AG09309 (cell line): ENCODE measurements around the gene NEURL2.

Experiments used
- DNase-seq: peaks from one replicate; pipeline ENCODE4 v3.0.0-alpha.2; 2010; ENCODE audit warnings: low read depth
- H3K4me3 ChIP-seq: 2 replicates; pipeline ENCODE4 v1.5.1; 2011; ENCODE audit warnings: mild to moderate bottlenecking, low read depth, low read length, moderate library complexity; ENCODE audit not compliant: control insufficient read depth
- CTCF ChIP-seq: IDR thresholded peaks from 2 replicates; pipeline ENCODE4 v1.5.1; 2011; ENCODE audit warnings: mild to moderate bottlenecking, low read depth, low read length, inconsistent platforms; ENCODE audit not compliant: insufficient read depth, control insufficient read depth; ENCODE audit errors: missing control alignments

NEURL2 gene

GRCh38 chr20:45898285-45898684 is 7.3 kb upstream of the NEURL2 start:
- no peak for TF ChIP-seq CTCF
- DNase-seq: no peak
- H3K4me3 ChIP-seq: no peak overlapping the region

DNA sequence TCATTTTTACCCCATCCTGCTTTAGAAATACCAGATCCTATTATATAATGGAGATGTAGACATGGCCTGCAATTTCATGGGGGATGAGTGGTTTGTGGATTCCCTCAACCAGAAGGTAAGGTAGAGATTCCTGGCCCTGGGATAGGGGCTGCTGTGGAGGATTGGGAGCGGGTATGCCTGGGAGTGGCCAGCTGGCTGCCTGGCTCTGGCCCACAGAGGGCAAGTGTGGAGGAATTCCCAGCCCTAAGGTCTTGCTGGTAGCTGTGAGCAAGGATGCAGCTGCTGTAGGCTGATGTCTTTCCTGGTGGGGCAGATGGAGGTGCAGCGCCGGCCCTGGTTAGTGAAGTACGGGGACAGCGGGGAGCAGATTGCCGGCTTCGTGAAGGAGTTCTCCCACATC is 6.7 kb upstream of the NEURL2 start:
- TF ChIP-seq CTCF: no peak
- no peak overlapping the region for H3K4me3 ChIP-seq
- DNase-seq: no peak

DNA sequence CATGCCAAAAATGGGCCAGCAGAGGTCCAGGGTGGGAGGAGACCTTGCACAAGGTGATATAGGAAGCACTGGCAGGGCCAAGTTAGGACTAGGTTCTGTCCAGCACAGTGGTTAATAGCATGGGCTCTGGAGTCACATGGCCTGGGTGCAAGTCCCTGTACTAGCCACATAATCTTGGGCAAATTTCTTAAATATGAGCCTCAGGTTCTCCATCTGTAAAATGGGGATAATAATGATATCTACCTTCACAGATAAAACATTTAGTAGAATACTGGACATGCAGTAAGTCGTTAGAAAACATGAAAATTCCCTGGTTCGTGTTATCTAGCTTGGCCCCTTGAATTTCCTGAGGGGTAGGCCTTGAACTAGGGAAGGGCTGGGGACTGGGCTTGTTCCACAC is 6.3 kb upstream of the NEURL2 start:
- no peak for DNase-seq
- no peak overlapping the region for H3K4me3 ChIP-seq
- TF ChIP-seq CTCF: no peak

- H3K4me3 ChIP-seq: no peak overlapping the region
- no peak for DNase-seq
- TF ChIP-seq CTCF: no peak
Observed at GRCh38 chr20:45896641-45897161, 5.7 kb upstream of the NEURL2 start.

DNA sequence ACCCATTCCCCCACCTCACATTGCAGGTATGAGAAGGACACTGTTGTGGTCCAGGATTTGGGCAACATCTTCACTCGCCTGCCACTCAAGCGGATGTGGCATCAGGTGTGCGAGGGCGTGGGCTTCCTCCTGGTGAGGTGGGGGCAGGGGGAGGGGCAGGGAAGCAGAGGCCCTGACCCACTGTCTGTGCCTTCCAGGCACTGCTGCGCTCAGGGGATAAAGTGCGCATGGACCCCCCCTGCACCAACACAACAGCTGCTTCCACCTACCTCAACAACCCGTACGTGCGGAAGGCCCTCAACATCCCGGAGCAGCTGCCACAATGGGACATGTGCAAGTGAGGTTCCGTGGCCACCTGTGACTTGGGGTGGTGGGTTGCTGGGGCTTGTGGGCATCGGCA is 3.8 kb upstream of the NEURL2 start:
- TF ChIP-seq CTCF: no peak
- DNase-seq: no peak
- no peak overlapping the region for H3K4me3 ChIP-seq

- no peak for DNase-seq
- no peak for TF ChIP-seq CTCF
- H3K4me3 ChIP-seq: no peak overlapping the region
Observed at GRCh38 chr20:45893831-45894230, 2.8 kb upstream of the NEURL2 start.
